Mucosa of gallbladder (tissue), 1 donor: ENCODE results near the gene TENM4. TPM values are rescaled to one million over a fixed set of nuclear protein-coding genes. Genes with fewer than 3 reads are reported as not detected.

Source experiments
- DNase-seq: peaks from one replicate; pipeline ENCODE4 v3.0.0-alpha.2; 2020; ENCODE audit warnings: low spot score
- total RNA-seq: library from RNA; stranded (reverse); gene quantifications from one replicate; pipeline ENCODE4 v1.2.1, GENCODE V29; 2021
- donor health status: DM: no; HTN: no; CAD: no.

Gene TENM4
- total RNA-seq, 1 donor from 2014 or later: 8.4 TPM

DNA sequence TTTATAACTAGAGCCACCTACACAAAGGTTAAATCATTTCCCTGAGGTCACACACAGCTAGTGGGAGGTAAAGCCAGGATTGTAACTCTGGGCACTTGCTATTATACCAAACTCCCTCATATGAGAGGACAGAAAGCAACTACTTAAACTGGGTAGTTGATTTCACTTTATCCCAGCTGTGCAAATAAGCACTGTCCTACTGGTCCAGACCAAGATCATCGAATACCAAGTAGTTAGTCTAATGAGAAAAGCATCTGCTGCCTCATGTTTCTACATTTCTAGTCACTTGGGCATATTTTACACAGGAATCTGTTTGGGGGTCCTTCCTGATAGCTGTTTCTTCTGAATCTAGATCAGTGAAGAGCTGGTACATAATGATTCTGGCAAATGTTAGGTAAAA is 687.5 kb downstream of the TENM4 start:
- DNase-seq: no peak

DNA sequence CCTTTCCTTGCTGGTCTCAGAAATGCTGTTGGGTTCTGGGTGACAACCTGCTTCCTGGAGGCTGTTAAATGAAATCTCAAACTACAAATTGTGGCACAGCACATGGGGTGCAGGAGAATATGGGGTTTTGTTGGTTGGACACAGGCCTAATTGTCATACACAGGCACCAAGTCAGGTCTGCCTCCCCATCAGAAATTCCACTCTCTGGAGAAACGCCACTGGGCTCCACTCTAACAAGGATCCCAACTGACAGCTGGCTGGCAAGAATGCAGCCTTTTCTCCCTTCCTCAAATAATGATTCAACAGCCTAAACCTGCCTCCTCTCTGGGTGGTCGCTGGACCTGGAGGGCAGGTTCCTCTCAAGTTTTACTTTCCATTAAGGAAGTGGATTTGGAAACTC is 688.3 kb downstream of the TENM4 start:
- no peak for DNase-seq

DNA sequence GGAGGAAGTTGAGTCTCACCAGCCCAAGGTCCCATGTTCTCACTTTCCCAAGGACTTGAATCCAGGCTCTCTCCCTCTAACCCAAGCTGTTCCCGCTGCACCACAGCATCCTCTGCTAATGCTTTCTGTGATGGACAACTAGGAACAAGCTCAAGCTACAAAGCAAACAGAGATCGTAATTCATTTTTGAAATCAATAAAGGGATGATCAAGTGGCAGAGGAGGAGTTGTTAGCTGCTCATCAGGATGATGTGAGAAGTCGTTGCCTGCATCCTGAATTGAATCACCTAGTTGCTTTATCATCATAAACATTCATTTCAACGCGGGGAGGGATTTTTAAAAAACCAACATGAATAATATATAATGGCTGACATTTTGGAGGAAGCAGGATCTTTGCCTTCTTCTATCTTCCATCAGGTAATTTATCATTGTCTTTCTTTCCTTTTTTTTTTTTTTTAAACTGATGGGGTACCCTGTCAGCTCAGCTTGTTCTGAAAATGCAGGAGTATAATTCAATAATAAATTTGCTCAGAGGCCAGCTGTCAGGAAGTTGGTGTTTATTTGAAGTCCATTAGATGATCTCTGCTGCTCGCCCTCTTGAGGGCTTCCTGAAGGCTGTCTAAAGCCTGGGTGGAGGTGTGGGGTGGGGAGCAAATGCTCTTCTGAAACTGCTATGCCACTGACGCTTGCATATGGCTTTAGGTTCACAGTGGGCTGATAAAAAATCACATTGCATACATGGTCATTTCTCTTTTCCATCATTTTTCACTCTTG is 691.7 kb downstream of the TENM4 start:
- DNase-seq: no peak

DNA sequence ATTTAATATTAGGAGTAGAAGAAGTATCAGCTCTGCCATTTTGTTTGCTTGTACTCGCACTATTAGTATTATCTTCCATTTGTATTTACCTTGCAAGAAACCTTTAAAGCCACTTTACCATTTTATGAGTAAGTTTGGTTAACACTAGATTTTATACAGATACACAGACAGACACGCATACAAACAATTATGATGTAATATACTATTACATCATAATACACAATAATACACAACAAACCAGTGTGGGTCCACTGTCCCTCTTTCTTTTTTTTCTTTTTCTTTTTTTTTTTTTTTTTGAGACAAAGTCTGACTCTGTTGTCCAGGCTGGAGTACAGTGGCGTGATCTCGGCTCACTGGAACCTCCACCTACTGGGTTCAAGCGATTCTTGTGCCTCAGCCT is 695.9 kb downstream of the TENM4 start:
- no peak for DNase-seq

DNA sequence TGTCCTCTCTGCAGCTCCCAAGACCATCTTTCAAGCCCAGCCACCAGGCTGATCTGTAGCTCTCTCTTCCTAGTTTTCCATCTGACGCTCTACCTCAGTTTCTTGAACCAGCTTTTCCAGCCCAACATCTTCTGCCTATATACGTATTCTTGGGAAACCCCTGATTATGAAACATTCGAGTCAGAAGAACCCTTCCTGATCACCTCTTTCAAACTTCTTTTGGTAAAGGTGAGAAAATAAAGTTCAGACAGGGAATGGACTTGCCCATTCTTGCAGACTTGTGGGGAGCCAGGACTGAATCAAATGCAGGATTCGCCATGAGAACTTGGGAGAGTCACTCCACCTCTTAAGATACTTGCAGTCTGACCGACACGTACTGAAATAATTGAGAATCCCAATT is 696.6 kb downstream of the TENM4 start:
- DNase-seq: no peak

DNA sequence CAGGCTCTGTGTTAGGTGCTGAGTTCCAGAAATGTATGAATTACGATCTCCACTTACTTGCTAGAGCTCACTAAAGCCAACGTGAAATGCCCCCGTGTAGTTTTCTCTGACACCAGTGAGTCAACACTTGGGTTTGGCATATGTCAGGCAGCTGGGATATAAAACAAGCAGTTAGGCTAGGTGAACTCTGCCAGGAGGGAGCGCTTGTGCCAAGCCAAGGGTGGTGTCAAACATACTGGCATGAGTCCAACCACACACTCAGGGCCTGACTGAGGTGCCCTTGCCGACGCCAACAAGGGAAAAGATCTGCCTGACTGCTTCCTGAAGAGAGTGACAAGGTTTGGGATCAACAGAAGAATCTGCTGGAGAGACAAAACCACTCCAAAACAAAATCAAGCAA is 698.4 kb downstream of the TENM4 start:
- DNase-seq: peak; percentile 72

DNA sequence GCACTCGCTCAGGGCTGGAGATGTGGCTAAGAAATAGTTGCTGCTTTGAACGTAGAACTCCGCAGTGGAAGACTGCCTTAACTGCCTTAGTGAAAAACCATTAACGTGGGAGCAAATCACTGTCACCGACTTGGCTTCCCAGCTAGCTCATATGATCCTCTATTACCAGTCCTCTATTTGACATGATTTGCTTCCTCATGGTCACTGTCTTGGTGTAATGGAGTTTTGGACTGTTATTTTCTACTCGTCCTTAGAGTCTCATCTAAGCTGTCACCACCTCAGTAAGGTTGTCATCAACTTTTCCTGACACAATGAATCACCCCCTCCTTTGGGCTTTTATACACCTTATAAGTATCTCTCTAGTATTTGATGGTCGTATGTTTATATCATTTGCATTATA is 699.1 kb downstream of the TENM4 start:
- DNase-seq: no peak

DNA sequence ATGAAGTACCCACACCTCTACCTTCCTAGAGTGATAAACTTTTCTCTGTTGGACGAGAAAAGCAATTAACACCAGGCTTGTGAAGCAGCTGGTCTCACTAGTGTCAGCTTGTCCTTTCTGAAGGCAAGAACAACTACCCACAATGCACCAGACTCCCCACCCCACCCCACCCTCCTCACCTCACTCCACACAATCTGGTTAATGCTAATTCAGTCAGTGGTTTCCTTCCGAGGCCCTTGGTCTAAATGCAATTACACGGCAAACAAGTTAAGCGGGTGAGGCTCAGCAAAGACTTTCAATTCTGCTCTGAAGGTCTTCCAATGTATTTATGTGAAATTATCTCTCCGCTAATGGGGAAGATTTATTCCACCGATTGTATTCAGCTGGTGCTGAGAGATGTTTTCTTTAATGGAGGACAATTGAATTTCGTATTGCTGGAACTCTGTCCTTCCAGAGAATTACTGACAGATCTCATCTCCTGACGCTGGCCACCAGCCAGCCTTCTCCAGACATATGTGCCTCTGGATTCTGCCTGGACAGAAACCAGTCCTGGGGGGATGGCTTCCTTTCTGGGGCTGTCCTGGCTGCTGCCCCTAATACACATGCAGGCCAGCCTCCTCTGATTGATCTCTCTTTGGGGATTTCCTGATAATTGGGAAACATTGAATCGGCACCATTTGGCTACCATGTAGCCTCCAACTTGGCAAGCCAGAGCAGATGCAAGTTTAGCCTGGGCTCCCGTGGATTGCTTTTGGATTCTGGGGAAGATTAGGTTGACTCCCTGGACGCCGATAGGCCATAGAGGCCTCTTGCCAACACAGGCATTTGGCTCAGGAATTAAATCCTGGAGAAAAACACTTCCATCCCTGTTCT is 700.4 kb downstream of the TENM4 start:
- DNase-seq: no peak

DNA sequence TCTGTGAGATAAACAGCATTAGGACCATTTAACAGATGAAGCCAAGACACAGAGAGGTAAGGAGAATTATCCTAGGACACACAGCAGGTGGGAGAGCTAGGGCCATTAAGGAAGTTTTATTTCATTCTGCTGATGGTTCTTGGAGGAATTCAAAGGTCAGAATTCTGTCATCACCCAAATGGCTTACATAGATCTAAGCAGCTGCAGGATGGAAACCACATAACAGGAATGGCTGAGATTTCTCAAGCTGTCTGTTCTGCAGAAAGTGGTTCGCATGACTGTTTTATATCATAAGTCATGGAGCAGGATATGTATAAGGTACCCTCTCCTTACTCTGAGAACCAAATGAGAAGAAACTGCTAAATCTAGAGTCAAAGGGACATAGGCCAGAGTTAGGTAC is 702.9 kb downstream of the TENM4 start:
- DNase-seq: no peak

DNA sequence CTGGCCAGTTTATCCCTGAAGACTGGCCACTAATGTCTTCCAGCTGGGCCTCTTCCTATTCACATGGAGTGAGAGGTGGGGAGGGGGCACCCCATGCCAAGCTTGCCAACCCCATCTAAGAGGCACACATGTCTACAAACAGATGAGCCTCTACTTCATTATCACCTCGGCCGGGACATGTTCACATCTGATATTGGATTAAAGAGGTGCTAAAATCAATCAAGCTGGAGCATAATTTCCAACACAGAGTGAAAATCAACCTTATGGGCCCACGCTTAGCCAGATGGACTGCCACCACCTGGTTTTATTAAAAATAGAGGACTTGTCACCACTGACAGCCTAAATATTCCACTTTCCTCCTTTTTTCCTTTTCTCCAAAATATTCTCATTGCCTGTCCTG is 703.5 kb downstream of the TENM4 start:
- no peak for DNase-seq

DNA sequence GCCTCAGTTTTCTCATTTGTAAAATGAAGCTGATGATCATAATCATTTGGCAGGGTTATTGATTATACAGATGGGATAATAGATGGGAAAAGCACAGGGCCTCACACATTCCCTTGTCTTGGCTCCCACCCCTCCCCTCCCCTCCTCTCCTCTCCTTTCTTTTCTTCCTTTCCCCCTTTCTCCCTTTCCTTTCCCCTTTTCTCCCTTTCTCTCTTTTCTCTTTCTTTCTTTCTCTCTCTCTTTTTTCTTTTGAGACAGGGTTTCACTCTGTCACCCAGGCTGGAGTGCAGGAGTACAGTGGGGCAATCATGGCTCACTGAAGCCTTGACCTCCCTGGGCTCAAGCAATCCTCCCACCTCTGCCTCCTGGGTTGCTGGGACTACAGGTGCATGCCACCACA is 705.1 kb downstream of the TENM4 start:
- DNase-seq: no peak

DNA sequence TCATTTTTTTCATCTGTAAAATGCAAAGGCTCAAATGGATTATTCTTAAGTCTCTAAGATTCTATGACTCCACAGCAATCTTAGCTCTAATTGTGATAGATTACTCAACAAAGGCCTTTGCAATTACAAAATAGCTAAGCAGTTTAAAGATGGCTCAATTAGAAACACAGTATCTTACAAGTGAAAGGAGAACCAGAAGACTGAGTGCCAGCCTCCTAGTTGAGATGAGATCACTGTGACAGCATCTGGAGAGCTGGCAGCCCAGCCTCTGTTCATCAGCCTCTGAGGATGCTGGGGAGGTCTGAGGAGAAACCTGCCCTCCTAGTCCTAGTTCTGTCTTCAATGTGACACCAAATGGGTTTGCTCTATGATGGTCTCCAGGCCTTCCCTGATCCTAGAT is 707.8 kb downstream of the TENM4 start:
- DNase-seq: no peak

DNA sequence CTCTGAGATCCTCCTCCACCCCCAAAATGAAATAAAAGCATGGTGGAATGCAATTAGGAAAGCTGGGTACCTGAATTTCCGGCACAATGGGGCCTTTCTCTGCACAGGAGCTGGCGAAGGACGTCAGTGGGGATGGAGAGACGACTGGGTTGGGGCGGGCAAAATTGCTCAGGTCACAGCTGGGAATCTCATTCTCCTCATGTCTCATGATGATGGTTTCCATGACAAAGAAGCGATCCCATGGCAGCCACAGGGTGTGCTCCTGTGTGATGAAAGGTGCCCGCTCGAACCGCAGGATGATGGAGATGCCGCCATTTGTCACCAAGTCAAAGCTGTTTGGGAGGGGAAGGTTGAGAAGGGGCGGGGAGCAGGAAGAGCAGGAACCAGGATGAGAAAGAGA is 708.6 kb downstream of the TENM4 start:
- DNase-seq: no peak

DNA sequence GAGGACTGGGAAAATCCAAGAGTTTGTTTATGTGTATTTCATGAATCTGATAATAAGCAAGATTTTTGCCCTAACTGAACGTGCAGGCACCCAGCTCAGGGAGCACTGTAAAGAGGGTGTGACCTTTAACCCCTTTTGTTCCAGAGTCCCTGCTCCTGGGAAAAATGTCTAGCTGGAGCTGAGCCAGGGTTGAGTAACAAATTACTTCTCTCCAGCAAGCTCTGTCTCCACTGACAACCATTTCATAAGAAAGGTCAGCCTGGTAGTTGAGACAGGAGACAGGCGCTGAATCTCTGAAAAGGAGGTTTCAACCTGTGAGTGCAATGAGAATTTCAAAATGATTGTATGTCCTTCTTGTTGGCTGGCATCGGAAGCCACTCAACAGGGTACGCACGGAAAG is 709.8 kb downstream of the TENM4 start:
- no peak for DNase-seq

DNA sequence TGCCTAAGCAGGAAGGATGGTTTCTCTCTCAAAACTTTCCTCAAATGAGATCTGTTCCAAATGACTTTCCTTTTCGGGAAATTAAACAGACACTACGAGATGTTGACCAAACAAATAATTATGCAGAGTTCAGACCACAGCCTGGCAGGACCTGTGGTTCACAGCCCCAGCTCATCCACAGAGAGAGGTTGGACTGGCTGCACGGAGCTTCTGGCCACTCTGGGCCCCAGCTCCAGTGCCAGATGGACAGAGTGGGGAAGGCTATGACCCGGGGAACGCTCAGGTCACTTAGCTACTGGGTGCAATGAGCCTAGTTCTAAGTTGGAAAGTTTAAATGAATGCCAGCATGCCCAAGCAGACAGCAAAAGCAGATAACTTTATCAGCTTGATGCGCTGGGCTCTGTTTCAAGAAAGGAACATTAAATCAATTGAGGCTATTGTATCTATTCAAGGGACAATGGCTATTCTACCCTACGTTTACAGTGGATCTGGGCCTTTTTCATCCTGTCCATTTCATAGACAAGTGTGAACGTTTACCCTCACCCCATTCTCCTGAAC is 710.5 kb downstream of the TENM4 start:
- no peak for DNase-seq

DNA sequence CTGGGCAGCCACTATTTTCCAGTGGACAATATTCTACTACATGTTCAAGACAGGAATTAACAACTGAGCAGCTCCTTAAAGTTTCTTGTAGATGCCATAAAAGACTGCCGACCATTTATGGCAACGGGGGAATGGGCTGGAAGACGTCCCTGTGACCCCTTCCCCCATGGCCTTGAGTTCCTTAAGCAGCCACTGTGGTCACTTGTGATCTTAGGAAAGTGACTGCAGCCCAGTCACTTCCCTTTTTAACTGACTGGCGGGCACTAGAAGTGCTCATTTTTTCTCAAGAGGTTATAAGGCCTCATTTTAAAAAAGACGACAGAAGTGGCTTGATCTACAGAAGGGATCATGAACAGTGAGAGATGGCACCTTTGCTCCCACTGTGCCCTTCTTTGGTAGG is 713.0 kb downstream of the TENM4 start:
- no peak for DNase-seq

DNA sequence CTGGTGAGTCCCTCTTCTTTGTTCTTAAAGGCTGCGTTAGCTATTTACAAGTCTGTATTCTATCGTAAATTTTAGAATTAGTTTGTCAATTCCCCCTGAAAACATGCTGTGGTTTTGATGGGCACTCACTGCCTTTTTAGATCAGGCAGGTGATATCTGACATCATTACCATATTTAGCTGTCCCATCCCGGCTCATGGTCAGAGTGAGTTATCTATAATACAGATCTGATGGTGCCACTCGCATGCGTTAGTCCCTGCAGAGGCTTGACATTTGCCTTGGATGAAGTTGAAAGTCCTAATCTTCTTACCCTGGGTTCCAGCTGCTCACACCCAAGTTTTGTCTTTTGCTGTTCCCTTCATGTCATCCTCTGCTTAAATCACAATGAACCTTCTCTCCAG is 715.6 kb downstream of the TENM4 start:
- DNase-seq: no peak

DNA sequence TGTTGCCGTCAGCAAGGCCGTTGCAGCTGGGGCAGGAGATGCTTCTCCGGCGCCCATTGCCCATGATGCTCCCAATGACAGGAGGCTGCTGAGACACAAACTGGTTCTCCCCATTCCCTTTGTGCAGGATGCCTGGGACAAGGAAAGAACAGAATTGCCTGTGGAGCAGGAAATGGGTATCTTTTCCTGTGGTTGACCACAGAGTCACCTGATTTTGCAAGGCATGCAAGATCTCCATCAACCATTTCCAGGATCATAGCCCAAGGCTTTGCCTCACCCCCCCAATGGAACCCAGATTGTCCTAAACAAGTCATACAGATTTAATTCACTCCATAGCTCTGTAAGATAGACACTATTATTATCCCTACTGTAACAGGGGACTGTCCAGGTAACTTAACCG is 718.0 kb downstream of the TENM4 start:
- no peak for DNase-seq

DNA sequence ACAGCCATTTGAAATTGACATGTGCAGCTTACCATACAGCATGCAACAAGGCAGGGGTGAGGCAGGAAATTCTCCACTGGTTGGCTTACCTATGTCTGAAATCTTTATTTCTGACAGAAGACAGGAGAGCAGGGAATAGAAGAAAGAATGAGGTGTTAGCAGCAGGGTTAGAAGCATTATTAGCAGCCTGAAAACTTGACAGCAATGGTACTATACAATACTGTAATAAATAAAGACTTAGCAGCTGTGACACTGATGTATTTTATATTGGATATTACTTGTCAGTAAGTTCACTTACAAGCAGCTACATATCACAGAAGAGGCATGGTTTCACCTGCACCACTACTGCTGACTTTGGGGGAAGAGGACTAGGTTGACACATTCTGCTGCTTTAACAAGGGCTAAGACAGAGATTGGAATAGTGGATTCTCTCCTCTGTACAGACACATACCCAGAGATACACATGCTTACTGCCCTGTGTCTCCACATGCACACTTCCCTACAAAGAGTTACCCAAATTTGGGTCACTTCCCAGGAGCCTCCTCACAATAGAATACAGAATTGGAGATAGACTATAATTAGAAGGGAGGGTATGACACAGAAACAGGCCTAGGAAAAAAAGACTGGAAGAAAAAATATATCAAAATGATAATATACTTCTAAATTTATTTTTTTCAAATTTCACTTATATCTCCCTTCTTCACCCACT is 720.4 kb downstream of the TENM4 start:
- no peak for DNase-seq

DNA sequence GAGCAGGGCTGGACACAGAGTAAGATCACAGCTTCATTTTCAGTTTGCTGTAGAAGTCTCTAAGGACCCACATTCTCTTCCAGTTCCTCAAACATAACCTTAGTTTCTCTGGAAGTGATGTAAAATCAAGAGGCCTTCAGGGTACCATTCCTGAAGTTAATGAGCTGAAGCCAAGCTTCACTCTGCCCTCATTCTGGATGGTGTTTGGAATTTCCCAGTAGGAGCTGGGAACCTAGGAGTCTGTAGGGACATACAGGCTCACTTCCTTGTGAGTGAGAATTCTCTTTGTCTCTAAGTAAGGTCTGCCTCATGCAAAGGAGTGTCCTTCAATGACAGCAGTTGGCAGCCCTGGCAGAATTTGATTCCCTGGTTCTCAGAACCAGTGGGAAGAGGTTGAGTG is 723.8 kb downstream of the TENM4 start:
- no peak for DNase-seq

DNA sequence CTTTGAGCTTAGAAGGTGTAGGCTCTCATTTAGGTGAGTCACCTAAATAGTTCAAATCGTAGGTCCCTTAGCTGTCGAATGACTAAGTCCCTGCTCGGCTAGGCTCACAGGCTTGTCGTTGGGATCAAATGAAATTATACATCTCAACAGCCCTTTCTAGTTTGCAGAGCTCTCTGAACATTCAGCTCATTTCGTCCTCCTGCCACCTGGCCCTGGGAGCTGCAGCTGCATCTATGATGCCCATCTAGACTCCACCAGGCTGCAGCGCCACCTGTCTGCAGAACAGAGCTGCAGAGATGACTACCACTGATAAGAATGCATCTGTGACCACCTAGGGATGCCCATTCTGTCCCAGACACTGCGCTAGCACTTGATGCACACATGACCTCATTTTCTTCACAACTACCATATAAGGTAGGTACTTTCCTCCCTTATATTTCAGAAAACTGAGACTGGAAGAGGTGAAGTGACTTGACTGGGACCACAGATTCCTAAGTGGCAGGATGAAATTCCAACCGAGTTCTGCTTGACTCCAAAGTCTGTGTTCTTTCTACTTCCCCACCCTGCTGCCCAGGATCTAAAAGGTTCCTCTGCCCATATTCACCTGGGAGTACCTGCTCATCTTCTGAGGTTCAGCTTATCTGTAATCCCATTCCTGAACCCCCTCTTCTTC is 725.1 kb downstream of the TENM4 start:
- DNase-seq: peak; percentile 33

DNA sequence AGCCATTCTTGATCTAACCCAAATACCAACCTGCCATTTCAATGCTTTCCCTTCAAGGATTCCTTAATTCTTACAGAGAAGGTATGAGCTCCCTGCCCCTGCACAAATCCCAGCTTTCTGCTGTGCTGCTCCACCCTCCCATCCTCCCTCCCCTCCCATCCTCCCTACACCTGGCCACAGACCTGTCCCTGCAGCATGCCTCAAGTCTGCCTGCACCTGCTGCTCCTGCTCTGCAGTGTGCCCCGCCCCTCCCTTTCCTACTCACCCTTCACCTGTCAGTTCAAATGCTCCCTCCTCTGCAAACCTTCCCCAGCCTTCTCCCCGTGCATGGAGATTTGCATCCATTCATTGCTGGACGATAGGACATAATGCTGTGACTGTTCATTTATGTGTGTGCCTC is 726.3 kb downstream of the TENM4 start:
- no peak for DNase-seq
